Skeletal muscle cell (primary cell): ENCODE data around the gene EPHA6.
"Not testable (repeated sequence)": the region's sequence is repeated elsewhere in the genome, so short reads cannot be mapped to it uniquely, and the experiment has no call there.

ENCODE experiments used
- DNase-seq: peaks from one replicate; pipeline ENCODE4 v3.0.0-alpha.2; 2010; ENCODE audit warnings: low read depth
- H3K4me3 ChIP-seq: 2 replicates; pipeline ENCODE4 v1.5.1; 2011; ENCODE audit warnings: low read depth, mild to moderate bottlenecking, control low read depth, low read length, moderate library complexity

EPHA6 gene

DNA sequence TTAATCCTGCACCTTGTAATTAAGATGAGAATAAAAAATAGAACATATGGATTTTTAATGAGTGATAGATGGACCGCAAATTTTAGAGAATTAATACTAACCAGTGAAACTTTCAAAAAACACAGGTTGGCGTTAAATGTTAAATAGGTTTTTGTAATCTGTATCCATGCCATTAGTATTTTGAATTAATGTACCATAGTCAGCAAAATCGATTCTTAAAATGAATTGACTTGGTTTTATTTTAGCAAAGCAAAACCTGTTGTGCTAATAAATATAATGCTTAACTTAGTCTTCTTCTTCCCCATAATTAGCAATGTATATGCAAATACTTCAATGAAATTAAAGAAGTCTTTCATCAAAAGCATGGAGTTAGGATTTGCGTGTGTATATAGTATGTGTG, 63.1 kb downstream of the EPHA6 start:
- DNase-seq = no peak
- H3K4me3 ChIP-seq = no peak overlapping the region

DNA sequence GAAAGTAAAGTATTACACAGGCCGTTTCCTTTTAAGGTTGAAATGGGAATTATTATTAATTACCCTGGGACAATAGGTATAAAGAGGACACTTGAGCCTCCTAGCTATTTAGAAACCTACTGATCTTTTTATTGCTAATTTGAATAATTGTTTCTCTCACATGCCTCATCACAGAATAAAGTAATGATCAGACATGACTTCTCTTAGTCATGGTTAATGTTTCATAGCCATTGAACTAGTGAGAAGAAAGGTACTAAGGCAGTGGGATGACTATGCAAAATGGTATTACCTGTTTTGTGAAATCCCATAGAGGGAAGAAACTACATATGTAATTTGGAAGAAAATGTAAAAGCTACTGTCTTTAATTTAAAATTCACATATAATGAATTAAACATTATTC, 85.6 kb downstream of the EPHA6 start:
- H3K4me3 ChIP-seq = no peak overlapping the region
- DNase-seq = no peak

DNA sequence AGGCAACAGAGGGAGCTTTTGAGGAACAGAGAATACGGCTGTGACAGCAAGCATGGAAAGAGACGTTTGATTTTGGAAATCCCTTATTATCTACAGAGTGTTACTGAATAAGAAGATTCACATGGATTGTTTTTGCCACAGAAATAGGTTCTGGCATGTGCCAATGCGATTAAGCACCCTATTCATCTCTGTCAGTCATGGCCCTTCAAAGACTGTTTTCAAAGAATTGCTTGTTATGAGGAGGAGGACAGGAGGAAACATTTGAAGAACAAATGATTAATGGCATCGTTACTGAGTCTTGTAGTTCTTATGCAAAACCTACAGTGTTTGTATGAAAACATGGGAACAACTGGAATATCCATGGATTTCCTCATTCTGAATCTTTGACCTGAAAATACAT, 86.2 kb downstream of the EPHA6 start:
- no peak overlapping the region for H3K4me3 ChIP-seq
- DNase-seq = no peak

DNA sequence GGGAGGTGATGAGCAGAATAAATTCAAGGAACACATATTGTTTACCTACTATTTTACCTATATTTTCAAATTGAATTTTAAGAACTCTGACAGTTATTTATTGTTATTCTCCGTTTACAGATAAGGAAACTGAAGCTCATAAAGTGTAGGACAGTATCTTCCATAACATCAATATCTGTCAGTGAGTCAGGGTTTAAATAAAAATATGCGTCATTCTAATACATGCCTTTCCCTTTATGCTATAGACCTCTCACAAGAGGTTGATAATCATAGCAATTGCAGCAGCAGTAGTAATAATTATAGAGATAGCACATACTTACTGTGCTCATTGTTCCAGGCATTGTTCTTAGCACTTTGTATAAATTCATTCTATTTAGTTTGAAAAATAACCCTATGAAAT, 101.1 kb downstream of the EPHA6 start:
- no peak for DNase-seq
- no peak overlapping the region for H3K4me3 ChIP-seq

DNA sequence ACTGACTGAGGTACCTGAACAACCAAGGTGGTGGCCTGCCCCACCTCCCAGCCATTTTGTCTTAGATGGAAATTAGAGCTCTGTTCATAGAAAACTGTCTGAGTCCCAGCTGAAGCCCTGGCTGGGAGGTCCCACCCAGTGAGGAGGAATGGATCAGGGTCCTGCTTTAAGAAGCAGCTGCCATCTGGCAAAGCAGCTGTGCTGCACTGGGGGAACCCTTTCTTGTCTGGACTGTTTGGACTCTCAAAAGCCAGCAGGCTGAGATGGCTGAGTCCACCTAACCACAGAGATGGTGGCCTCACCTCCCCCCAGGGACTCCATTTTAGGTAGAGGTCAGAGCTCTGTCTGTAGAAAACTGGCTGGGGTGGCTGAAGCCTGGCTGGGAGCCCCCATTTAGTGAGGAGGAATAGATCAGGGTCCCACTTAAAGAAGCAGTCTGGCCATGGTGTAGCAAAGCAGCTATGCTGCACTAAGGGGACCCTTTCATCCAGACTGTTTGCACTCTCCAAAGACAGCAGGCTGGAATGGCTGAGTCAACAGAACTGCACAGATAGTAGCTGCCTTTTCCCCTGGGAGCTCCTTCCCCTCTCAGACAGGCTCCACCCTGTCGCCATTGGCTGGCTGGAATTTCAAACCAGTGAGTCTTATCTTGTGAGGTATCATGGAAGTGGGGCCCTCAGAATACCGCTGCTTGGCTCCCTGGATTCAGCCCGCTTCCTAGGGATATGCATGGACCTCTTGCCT, 116.9 kb downstream of the EPHA6 start:
- no peak overlapping the region for H3K4me3 ChIP-seq
- no peak for DNase-seq

DNA sequence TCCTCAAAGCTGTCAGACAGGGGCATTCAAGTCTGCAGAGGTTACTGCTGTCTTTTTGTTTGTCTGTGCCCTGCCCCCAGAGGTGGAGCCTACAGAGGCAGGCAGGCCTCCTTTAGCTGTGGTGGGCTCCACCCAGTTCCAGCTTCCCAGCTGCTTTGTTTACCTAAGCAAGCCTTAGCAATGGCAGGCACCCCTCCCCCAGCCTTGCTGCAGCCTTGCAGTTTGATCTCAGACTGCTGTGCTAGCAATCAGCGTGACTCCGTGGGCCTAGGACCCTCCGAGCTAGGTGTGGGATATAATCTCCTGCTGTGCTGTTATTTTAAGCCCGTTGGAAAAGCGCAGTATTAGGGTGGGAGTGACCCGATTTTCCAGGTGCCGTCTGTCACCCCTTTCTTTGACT, 127.7 kb downstream of the EPHA6 start:
- not testable (repeated sequence) for DNase-seq

DNA sequence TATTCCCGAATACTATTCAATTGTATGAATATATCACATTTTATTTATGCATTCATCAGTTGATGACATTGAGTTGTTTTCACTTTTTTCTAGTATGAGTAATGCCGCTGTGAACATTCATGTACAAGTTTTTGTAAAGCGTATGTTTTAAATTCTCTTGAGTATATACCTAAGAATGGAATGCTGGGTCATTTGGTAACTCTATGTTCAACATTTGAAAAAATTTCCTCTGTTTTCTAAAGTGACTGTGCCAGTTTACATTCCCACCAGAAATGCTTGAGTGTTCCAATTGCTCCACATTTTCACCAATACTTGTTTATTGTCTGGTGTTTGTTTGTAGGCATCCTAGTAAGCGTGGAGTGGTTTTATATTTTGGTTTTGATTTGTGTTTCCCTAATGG, 144.5 kb downstream of the EPHA6 start:
- DNase-seq = no peak
- no peak overlapping the region for H3K4me3 ChIP-seq

More for the DNA sequence above, 127.7 kb downstream of the EPHA6 start:
- H3K4me3 ChIP-seq = not testable (repeated sequence)

DNA sequence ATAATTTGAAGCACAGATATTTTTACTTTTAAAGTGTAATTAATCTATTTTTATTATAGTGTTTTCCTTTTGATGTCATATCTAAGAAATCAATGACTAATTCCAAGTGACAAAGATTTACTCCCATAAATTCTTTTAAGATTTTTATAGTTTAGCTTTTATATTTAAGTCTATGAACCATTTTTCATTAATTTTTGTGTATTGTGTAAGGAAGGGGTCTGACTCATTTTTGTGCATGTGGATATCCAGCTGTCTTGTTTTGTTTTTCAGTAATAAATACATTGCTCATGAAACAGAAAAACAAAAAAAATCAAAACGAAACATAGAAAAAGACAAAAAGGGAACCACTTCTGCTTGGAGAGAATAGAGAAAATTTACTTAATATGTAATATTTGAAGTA, 145.1 kb downstream of the EPHA6 start:
- no peak for DNase-seq
- H3K4me3 ChIP-seq = no peak overlapping the region

DNA sequence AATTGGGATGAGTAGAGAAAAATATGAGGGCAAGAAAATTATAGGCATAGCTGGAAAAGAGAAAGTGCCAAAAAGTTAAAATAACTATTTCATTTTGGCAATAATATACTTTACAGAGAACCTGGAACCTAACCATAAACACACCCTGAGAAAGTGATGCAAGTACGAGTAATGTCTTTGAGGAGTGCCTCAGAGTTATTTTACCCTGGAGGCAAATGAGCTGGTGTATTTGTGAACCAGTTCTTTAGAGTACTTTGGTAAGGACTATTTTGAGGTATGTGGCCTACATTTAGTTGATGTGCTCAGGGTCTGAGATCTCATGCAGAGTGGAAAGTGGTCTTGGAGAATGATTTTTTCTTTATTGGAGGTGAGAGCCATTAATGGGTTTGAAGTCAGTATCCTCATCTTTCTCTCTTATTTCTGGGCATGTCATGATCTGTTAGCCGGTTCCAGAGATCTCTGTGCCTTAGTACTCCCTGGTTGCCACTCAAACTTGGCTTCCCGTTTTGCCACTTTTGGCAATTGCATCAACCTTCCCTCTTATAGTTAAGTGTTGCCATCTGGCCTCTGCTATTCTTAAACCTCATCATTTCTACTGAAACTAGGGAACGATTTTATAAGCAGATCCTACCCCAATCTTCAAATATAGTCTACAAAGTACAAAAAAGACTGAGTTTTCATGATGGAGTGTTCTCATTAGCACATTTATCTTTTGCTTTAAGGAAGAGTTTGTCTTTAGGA, 145.7 kb downstream of the EPHA6 start:
- no peak for DNase-seq
- no peak overlapping the region for H3K4me3 ChIP-seq

DNA sequence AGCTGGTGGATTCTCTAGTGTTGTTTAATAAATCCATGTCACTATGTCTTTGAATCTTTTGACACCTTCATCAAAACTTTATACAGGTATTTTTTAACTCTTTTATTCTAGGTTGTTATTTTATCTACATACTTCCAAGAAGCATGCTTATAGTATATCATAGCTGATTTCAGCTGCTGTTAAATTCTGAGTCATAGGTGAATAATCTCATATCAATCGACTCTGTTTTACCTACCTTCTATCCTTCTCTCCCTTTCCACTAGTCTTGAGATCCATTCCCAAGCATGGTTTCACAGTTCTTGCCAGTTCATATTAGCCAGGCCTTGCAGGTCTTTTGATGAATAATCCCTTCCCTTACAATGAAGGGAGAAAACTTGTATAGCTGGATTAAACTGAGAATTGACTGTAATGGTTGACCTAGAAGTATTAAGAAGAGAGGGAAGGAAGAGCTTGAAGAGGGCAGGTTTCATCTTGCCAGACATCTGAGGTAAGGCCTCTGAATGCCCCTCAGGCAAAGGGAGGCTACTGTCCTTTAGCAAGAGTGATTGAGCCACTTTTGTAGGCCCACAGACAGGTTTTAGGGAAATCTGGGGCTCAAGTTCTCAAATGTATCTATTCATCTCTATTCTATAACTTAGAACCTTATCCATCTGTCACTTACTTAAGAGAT, 146.4 kb downstream of the EPHA6 start:
- no peak for DNase-seq
- H3K4me3 ChIP-seq = no peak overlapping the region

DNA sequence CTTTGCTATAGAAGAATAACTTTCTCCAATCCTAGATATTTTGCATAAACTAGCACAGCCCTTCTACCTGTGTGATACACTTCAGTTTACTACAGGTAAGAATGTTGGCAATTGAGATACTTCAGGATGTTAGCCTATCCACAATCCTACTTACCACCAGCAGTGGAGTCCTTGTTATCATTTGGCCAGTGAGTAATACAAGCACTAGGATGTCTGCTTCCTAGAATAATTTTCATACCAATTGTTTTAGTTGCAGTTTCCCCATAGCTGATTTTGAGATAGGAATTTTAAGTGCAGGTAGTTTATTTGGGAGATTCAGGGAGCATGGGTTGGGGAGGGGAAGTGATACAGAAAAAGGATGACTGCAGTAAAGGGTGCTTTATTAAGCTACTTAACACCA, 147.2 kb downstream of the EPHA6 start:
- no peak for DNase-seq
- H3K4me3 ChIP-seq = no peak overlapping the region

DNA sequence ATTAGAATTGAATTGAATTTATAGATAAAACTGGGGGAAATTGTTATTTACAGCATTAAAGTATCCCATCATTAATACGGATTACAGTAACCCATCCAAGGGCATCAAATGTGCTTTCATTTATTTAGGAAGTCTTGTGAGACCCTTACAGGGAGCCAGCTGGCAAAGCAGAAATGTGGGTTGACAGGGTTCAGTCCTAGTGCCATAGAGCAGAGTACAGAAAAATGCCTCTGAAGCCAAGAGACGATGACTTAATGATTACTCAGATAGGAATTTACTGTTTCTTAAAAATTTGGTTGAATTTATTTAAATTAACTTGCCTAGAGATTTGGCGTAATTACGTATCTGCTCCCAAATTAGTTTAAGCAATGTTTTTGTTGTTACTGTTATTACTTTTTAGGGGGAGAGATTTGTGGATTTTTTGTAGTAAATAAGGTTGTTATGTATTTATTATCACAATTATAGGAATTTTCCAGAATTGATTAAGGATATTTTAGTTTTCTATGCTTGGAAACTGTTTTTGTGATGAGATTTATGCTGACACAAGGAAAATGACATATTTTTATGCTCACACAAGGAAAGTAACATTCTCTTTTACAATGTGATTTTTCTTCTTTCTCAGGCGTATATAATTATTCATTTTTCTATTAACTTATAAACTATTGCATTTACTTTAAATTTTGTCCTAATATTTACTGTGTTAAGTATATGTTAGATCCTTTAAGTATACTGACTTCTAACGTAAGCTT, 152.0 kb downstream of the EPHA6 start:
- no peak for DNase-seq
- H3K4me3 ChIP-seq = no peak overlapping the region

DNA sequence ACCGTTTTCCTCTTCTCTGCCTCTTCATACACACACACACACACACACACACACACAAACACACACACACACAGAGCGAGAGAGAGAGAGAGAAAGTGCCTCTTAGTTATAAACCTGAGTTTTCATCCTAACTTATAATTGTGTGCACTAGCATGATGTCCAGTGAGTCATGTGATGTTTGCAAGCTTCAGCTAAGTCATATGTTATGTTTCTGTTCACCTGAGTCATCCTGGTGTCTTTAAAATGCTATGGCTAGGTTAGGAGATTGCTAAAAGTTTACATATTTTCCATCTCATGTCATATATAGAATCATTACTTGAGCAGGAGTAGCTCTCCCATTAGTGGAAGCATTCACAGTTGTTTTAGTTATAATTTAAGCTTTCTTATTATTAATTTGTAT, 155.8 kb downstream of the EPHA6 start:
- no peak for DNase-seq
- no peak overlapping the region for H3K4me3 ChIP-seq

DNA sequence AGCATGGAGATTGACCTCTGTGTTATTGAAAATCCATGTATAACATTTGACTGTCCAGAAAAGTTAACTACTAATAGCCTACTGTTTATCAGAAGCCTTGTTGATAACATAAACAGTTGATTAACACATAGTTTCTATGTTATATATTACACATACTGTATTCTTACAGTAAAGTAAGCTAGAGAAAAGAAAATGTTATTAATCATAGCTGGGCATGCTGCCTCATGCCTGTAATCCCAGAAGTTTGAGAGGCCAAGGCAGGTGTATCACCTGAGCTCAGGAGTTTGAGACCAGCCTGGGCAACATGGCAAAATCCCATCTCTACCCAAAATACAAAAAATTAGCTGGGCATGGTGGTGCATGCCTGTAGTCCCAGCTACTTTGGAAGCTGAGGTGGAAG, 163.3 kb downstream of the EPHA6 start:
- no peak overlapping the region for H3K4me3 ChIP-seq
- no peak for DNase-seq

DNA sequence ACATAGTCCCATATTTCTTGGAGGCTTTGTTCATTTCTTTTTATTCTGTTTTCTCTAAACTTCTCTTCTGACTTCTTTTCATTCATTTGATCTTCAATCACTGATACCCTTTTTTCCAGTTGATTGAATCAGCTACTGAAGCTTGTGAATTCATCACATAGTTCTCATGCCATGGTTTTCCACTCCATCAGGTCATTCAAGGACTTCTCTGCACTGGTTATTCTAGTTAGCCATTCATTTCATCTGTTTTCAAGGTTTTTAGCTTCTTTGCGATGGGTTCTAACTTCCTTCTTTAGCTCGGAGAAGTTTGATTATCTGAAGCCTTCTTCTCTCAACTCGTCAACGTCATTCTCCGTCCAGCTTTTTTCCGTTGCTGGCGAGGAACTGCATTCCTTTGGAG, 169.3 kb downstream of the EPHA6 start:
- not testable (repeated sequence) for H3K4me3 ChIP-seq, DNase-seq

DNA sequence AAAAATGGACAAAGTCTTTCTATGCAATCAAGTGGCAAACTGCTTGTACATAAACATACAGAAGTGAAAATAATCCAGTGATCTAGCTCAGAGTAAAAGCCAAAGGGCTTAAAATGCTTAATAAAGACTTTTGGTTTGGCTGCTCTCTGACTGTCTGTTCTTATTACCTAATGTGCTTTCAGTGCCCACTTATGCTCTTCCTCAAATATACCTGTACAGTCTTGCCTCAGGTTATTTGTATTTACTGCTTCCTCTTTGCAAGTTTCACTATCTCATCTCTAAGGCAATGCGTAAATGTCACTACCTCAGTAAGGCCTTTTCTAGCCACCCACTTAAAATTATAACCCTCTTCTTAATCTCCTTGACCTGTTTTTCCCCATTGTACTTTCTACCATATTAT, 171.8 kb downstream of the EPHA6 start:
- no peak for DNase-seq
- H3K4me3 ChIP-seq = no peak overlapping the region

DNA sequence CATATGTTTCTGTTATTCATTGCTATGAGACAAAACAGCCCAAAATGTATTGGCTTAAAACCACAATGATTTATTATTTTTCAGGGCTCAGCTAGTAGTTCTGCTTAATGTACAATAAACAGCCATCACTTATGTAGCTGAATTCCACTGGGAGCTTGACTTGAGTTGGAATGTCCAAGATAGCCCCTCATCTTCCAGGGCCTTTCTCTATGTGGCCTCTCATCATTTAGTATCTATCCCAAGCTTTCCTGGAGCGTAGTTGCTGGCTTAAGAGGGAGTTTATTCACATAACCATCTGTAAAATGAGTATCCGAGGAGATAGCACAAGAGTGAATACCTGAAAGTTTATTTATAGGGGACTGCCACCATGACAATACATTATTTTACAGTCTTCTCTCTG, 176.8 kb downstream of the EPHA6 start:
- H3K4me3 ChIP-seq = no peak overlapping the region
- no peak for DNase-seq

DNA sequence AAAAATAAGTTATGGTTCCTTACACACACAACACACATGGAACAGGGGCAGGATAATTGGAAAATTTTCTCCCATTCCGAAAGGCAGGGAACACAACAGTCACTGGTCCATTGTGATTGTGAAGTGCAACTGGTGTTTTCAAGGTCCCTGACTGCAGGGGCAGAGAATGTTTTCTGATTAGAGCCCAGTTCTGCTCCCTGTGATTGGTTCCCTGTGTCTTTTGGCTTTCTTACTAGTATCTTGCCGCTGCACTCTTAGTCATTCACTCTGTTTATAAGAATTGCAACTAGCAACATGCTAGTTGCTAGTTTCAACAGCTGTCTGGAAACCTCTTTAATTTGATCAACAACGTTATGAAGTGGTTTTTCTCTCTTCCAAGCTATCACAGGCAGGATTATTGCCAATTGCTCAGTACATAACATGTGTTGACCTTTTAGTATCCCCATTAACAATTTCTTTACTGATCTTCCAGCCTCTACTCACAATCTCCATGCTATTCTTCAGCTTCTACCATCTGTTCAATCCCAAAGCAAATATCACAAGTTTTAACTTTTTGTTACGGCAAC, 177.5 kb downstream of the EPHA6 start:
- no peak overlapping the region for H3K4me3 ChIP-seq

DNA sequence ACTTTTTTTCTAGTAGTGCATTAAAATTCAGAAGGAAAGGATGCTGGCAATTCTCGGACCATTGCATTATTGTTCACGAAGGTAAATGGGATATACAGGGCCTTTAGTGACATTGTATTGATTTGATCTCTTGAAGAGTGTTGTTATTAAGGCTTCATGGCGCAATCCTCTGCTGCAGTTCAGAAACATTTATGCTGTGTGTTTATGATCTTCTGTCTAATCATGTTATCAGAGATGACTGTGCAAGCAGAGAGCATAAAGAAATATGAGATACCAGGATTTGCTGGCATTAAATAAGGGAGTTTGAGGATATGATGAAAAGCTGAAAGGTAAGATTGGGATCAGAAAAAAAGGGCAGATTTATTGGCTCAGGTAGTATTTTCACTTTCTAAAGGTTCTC, 180.6 kb downstream of the EPHA6 start:
- DNase-seq = no peak

More for the DNA sequence above, 177.5 kb downstream of the EPHA6 start:
- DNase-seq = no peak

DNA sequence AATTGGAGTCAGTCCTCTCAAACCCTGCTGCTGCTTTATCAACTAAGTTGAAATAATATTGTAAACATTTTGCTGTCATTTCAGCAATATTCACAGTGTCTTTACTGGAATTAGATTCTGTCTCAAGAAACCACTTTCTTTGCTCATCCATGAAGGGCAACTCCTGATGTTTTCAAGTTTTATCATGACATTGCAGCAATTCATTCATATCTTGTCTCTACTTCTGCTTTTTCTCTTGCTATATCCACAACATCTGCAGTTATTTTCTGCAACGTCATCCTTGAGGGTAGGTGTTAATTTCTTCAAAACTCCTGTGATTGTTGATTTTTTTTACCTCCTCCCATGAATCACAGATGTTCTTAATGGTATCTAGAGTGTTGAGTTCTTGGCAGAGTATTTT, 181.6 kb downstream of the EPHA6 start:
- DNase-seq = no peak
- no peak overlapping the region for H3K4me3 ChIP-seq

More for the DNA sequence above, 180.6 kb downstream of the EPHA6 start:
- H3K4me3 ChIP-seq = no peak overlapping the region
